Dedifferentiated amniotic fluid mesenchymal stem cell (primary cell): ENCODE data around the gene VPS16.

ENCODE experiments used
- DNase-seq: peaks from one replicate; pipeline ENCODE4 v3.0.0-alpha.2; 2016; ENCODE audit errors: extremely low spot score

The VPS16 gene

DNA sequence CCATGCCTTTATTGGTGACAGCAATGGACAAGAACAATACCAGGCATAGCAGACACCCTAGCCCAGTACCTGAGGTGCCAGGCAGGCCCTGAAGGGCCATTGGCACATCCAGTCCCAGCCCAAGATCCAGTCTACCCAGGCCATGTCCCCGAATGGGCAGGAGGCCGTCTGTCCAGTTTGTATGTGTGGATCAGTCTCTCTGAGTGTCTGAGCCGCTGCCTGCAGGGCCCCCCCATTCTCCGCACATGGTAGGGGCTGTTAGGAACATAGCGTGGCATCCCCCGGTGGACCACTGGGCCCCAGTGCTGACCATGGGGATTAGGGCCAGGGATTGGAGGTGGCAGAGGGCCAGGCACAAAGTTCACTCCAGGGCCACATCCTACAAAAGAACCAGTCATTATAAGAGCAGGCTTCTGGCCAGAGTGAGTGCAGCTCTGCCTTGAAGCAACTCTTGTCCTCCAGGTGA is 5.2 kb upstream of the VPS16 start:
- DNase-seq, result no peak

DNA sequence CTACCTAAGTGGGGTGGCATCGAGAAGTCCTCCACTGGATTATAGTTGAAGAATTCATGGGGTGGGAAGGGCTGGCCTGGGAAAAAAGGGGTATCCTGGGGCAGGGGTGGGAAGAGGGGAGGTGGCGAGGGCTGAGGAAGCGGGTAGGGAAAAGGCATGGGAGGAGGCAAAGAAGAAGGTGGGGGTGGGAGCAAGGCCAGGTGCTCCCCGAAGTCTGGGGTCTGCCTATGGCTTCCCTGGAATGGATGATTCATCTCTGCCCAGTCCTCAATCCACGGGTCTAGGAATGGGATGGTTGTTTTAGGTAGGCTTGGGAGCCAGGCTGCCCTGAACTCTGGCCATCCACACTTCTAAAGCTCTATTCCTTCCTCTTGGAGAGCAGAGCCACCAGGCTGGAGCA is 4.5 kb upstream of the VPS16 start:
- no peak for DNase-seq

DNA sequence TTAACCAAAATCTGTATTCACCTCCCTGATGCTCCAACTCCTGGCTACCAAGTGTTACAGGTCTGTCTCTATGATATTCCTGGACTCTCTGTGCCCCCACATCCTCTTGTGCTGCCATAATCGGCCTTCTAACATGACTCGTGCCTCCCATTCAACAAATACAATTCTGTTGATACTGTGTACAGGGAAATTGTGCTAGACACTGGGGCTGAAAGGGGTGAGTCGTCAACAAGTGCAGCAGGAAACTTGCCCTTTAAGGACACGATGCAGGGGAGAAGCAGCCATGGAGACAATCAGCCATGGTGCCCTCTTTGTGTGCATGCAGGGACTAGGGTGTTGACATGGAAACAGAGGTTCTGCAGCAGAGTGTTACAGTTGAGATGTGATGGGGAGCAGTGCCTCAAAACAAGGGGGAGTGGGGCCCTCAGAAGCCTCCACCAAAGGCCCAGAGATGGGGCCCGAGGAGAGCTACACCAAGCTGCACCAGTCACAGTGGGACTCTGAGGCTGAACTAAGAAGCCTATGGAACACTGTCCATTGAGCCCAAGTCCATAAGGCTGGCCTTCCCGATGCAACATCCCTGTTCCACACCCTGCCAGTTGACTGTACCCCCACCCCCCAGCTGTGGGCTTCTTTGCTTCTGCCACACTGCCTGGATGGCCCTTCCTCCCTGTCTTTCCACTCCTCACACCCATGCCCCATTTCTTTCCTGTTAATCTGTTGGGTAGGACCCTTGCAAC is 3.2 kb upstream of the VPS16 start:
- no peak for DNase-seq

DNA sequence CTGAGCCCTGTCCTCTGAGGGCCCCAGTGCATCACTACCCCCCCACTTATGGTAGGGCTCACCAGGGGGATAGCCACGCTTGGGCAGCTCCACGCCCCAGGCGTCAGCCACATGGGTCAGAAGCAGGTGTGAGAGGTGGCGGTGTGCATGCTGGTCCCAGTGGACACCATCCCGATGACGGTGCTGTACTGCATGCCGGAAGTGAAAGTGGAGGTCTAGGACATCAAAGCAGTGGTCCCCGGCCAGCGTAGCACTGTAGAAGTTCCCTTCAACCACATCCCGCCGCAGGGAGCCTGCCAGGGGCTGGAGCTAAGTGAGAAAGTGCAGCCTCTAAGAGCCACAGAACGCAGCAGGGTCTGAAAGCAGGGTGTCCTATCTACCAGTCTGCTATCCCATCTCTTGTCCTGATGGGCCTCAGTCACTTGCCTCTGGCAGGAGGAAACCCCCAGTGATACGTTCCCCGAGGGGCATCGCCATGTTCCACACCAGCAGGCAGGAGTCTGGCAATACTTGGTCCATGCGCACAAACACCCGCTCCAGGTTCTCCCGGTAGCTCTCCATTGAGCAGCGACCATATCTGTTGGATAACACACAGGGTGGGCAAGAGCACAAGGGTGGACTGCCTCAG is 2.3 kb upstream of the VPS16 start:
- DNase-seq, result no peak

DNA sequence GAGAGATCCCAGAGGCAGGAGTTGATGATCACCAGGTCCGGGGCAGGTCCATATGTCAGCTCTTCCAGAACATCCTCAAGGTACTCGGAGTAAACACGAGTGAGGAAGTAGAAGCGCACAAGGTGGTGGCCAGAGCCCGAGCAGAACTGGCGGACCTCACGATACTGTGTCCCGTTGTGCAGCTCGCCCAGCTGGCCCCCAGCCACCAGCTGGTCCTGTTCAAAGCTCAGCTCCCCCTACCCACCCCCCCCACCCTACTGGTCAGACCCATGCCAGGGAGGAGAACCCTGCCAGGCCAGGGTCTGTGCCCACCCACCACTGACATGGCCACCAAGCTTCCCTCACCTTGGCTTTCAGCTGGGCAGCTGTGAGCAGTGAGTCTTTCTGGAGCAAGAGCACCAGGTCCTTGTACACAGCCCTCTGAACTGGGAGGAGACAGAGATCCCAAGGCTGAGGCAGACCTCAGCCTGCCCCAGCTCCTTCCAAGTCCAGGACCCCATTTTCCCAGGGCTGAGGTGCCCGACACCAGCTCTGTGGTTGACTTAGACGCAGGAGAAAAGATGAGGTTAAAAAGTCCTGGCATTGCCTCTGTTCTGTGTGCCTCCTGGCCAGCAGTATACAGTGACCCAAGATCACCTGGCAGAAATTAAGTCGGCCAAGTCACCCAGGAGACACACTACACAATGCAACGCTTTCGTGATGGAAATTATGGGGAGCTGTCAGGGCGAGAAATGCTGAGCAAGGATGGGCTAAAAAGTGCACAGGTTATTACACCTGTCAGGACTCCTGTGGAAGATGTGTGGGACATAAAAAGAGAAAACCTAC is 1.5 kb upstream of the VPS16 start:
- DNase-seq, result no peak

DNA sequence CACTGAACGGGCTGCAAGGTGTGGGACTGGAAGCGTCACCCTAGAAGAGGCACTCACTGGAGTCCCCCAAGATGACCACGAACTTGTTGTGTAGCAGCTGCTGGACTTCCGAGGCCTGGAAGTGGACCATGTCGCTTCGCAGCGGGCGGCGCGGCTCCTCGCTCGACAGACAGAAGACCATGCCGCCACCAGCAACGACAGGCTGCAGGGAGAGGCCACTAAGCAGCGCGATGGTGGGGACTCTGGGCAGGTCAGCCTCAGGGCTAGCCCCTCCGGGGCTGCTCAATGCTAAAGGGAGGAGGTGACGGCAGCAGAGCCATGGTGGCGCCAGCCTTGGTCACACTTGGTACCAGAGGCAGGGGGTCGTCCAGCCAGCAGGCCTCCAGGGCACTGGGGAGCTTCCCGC is 810 bp upstream of the VPS16 start:
- no peak for DNase-seq

DNA sequence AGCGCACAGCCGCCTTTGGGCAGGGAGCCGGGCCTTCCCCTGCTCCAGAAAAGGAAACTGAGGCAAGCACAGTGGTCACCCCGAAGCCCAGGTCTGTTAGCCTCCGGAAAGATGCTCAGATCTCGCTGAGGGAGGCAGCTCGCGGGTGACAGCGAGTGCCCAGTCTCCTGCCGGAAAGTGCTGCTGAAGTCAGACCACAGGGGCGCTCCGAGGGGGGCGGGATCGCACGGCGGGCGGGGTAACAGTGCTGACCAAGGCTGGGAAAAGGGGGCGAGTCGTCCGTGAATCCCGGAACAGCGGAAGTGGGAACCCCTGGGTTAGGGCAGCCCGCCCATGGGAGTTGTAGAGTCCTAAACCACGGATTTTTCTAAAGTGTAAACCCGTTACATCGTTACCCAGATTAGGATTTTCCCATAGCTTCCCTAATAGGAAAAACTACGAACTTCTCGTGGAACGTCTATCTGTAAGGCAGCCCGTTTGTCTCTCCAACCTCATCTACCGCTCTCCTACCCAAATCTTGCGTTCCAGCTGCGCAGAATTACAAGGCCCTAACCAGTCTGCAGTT is 504 bp downstream of the VPS16 start:
- peak; percentile 17 for DNase-seq

DNA sequence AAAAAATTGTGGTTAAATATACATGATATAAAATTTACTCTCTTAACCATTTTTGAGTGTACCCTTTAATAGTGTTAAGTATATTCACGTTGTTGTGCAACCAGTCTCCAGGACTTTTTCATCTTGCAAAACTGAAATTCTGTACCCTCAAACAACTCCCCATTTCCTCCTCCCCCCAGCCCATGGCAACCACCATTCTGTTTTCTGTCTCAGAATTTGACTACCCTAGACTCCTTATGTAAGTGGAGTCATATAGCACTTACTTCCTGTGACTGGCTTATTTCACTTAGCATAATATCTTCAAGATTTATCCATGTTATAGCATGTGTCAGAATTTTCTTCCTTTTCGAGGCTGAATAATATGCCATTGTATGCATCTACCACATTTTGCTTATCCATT is 5.1 kb downstream of the VPS16 start:
- no peak for DNase-seq

DNA sequence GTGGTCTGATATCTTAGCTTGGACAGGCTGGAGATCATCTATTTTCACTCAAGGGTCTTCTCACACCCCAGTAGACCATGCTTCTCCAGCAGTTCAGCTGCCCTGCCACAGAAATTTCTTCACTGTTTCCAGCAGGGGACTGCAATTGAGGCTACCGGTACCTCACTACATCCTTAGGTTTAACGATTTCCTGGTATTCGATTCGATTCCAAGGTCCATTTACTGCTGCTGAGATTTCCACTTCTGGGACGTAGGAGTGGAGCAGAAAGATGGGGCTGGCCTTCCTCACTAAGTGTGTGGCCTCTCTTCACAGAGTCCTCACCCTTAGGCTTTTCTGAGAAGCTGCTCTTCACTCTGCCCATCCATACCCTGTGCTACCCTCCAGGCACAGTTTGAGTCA is 6.2 kb downstream of the VPS16 start:
- DNase-seq, result no peak

DNA sequence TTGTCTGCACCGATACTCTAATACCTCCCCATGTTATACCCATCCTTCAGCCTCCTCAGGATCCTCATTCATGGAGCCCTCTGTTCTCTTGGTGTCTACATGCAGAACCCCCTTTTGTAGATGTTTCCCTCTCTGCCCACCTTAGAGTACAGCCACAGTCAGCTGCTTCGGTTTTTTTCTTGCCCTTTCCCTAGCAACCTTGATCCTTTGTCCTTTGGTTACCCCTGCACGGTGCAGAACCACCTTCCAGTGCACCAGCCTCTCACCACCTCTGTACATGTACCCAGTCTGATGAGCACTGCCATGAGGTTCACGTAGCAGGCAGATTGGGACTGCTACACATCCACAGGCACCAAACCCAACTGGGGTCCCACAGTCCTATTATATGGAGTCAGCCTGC is 7.3 kb downstream of the VPS16 start:
- DNase-seq, result no peak

DNA sequence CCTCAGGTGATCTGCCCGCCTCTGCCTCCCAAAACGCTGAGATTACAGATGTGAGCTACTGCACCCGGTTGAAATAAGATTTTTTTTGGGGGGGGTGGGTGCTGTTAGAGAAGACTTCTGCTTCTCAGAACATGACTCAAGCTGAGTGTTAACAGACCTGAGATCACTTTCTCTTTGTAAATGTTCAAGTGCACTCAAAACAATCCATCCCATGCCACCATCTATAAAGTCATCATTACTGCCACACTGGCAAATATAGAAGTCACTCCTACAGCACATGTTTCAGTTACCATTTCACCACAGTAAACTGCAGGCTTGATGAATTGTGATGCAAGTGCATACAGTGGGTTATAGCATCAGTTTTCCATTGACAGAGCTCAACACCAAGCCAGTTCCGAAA is 9.0 kb downstream of the VPS16 start:
- DNase-seq, result no peak

DNA sequence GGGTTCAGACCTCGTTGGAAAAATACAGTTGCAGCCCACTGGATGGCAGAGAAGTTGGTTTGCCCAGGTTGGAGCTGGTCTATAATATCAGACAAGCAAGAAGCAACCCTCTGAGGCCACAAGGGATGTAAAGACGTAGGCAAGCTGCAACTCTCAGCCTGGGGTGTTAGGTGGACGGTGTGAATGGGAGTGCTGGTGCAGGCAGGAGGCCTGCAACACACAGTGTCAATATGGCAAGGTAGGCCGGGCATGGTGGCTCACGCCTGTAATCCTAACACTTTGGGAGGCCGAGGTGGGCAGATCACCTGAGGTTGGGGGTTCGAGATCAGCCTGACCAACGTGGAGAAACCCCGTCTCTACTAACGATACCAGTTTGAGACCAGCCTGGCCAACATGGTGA is 10.5 kb downstream of the VPS16 start:
- DNase-seq, result no peak

DNA sequence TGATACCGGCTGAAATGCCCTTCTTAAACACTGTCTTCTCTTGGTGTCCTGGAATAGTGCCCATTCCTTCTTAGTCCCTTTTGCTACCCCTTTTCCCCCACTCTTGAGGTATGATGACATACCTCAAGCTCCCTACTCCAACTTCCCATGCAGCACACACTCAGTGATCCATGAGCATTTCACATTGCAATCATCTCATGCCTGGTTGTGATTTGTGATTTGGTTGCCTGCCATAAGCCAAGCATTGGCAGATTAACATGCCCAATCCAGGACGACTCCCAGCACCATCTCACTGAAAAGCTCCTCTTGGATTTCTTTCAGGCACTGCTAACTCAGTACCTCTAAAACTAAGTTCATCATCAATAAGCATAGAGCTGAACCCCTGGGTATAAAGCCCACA is 18.0 kb downstream of the VPS16 start:
- DNase-seq, result no peak

DNA sequence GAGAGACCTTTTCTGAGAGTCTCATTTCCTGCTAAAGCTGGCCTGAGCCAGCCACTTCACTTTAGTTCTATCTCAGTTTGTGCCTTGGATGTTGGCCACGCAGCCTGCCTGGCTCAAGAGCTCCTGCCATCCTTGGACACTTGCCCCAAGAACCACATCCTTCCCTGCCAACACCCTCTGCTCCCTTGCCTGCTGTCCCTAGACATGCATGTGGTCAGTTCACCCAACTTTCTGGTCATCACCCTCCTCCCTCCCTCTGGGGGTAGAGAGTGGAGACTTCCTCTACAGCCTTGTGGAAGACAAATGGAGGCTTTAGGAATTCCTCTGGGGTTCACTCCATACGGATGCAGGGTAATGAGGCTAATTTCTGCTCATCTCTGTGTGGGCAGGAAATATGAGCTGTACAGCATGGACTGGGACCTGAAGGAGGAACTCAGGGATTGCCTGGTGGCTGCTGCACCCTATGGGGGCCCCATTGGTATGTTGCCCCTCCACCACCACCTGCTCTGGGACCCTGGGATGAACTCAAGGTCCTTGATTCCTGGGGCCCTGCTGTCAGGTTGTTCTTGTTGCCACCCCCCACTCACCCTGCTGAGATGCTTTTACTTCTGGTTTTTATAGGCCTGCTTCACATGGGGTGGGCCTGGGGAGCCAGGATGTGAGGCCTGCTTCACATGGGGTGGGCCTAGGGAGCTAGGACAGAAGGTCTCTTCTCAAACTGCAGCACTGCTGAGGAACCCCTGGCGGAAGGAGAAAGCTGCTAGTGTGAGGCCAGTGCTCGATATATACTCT is 19.0 kb downstream of the VPS16 start:
- no peak for DNase-seq

DNA sequence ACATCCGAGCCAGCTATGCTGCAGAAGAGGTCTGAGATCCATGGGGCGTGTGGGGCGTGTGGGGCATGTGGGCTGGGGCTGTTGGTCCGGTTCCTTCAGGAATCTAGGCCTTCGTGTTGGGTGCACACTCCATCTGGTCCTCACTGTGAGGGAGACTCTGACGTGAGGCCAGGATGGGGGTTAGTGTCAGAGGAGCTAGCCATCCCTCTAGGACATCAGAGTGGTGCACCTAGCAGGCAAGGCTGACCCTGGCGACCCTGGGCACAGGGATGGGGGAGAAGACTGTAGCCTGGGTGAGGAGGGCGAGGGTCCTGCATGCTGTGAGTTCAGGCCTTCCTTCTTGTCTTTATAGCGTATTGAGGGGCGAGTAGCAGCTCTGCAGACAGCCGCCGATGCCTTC is 24.1 kb downstream of the VPS16 start:
- no peak for DNase-seq

DNA sequence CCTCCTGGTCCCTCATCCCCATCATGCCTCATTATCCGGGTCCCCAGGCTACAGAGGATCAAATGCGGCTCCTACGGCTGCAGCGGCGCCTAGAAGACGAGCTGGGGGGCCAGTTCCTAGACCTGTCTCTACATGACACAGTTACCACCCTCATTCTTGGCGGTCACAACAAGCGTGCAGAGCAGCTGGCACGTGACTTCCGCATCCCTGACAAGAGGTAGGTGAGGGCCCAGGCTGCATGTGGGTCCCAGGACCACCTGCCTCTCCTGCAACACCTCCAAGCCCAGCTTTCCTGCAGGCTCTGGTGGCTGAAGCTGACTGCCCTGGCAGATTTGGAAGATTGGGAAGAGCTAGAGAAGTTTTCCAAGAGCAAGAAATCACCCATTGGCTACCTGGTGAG is 24.6 kb downstream of the VPS16 start:
- no peak for DNase-seq

DNA sequence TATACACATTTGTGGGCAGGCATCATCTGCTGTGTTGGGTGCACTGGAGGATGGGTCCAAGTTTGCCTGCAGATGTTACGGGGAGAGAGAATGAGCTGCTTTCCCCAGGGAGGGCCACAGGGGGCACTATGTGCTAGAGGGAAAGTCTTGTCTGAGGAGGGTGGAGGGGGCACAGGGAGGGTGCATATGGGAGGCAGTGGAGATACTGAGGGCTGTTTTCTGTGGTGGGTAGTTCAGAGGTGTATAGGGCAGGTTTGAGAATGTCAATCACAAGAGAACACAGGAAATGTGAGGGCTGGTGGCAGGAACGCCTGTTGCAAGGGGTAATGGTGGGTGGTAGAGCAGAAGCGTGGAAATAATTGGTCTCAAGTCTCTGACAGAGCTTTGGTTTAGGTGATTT is 25.1 kb downstream of the VPS16 start:
- no peak for DNase-seq

DNA sequence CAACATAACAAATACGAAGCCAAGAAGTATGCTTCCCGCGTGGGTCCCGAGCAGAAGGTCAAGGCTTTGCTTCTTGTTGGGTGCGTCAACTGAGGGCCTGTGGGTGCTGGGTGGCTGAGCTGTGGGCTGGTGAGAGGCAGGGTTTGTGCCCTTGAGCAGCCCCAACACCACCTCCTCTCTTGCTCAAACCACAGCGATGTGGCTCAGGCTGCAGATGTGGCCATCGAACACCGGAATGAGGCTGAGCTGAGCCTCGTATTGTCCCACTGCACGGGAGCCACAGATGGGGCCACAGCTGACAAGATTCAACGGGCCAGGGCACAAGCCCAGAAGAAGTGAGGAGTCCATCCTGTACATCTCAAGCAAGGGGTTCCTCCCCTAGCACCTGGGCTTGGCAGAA is 25.7 kb downstream of the VPS16 start:
- DNase-seq, result no peak

DNA sequence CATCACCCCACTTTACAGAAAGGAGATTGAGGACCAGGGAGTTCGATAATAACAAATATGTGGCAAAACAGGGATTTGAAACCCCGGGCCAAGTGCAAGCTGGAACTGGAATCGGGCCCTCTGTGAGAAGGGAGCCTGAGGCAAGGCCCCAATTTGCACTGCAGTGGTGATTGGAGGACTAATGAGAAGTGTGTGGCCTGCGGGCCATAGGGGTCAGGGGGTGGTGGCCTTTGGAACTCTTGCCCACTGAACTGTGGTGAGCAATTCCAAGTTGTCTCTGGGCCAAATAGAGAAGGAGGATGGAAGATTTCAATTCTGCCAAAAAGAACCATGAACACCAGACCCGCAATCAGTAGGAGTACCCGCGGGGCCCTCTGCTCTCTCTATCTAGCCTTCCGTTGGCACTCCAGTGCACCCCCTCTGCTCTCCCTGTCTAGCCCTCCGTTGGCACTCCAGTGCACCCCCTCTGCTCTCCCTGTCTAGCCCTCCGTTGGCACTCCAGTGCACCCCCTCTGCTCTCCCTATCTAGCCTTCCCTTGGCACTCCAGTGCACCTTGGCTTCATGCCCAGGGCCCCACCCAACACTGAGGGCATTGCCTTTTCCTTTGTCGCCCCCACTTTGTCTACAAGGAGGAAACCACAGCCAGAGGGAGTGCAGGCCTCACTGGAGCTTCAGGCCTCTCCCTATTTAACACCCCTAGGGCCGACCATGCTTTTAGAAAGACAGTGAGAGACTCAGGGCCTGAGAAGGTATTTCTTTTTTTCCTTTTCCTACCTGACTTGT is 26.7 kb downstream of the VPS16 start:
- DNase-seq, result no peak

DNA sequence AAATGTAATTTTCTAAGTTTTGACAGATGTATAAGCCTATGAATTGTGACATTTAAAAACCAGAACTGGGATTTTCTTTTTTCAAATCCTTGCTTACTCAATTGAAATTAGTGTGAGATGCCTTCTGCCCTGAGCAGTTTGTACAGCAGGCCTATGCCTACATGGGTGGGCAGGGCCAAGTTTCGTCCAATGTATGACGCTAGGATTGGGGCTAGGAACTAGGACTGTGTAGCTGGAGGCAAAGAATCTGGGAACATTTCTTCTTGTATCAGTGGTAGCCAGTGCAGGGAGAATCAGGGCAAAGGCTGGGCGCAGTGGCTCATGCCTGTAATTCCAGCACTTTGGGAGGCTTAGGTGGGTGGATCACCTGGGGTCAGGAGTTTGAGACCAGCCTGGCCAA is 28.8 kb downstream of the VPS16 start:
- no peak for DNase-seq

DNA sequence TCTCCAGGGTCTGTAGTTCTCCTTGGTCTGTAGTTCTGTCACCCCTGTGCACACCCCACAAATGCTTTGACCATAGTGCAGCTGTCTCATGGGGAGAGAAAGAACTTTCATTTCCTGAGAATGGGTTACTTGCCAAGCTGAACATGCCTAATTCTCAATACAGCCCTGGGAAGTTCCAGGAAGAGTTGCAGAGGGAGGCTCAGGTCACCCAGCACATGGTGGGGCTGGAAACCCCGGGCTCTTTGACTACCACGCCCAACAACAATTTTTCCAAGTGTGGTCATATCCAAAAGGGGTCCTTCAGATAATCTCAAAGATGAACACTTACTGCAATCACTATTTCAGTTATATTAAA is 30.5 kb downstream of the VPS16 start:
- DNase-seq, result no peak
